ENCODE results near the gene GGACT.
"Not testable (repeated sequence)": the region's sequence is repeated elsewhere in the genome, so short reads cannot be mapped to it uniquely, and the experiment has no call there.

GGACT gene

DNA sequence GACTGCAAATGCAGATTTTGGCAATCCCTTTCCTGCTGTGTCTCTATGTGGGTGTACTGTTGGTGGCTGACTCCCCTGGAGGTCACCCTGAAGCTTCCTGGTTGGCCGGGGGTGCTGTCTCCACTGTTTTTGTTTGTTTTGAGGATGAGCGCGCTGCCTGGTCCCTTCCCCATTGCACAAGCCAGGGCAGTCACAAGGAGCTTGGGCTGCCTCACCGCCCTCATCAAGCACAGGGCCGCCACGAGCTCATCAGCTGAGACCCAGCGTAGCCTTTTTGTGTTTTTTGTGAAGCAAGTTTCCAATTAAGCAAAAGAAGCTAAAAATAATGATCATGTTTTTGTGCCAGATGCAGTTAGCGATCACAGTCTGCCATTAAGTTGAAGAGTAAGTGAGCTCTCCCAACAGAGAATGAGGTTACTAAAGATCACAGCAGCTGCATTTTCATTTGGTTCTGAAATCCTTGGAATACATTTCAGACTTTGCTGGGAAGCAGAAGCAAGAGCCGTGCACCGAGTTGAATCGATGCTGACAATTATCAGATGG, 57.8 kb downstream of the GGACT start:
- FAIRE-seq (no peak), DNase-seq (ENCODE audit: low spot score) (no peak)

DNA sequence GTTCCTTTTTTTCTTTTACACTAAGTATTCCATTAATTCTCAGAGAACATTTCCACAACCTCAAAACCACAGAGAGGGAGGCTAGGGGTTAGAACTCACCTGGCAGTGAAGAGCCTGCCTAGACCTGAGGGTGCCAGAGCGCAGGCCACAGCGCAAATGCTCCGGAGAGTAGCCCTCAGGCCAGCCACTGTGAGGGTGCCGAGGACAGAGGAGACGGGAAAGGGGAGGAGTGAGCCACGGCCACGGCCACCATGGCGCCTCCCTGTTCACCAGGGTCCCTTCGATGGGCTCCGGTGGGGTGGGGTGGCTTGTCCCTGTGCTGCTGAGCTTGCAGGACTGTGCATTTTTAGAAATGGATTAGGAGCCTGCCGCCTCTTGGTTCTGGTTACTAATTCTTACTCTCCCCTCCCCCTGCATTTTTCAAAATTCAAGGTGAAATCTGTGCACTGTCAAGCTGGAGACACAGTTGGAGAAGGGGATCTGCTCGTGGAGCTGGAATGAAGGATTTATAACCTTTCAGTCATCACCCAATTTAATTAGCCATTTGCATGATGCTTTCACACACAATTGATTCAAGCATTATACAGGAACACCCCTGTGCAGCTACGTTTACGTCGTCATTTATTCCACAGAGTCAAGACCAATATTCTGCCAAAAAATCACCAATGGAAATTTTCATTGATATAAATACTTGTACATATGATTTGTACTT, 58.8 kb downstream of the GGACT start:
- no peak for DNase-seq (ENCODE audit: low spot score)
- FAIRE-seq = no peak

DNA sequence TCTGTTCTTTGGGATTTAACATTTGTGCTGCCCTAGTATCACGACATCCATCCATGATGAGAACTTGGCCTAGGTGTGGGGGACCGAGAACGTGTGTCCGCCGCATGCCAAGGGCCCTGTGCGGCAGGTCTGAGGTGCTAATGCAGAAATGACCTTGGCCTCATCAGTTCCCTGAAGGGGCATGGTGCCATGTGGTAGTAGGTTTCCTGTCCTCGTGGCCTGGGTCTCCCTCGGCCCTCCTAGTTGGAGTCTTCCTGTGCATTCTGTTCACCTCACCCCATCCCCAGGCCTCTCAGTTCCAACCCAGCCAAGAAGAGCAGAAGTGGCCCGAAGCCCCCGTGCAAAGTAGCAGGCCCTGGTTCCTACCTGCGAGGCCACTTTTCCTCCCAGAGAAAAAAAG, 59.8 kb downstream of the GGACT start:
- no peak for FAIRE-seq
- DNase-seq (ENCODE audit: low spot score) = no peak

DNA sequence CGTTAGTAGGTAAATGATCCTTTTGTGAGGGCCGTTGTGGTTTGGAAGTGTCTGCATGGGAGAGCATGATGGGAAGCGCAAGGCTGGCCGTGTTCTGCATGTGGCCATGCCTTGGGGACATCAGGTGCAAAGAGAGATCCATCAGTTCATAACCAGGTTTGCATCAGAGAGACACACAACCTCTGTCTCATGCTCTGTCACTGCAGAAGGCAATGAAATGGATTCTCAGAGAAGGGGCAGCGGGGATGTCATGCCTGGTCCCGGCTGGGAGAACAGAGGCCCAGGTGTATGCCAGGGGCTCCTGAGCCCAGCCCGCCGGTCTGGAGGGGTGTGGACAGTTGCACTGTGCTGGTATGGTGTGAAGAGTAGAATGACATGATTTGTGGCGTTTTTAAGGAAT, 60.2 kb downstream of the GGACT start:
- DNase-seq (ENCODE audit: low spot score) (no peak), FAIRE-seq (no peak)

DNA sequence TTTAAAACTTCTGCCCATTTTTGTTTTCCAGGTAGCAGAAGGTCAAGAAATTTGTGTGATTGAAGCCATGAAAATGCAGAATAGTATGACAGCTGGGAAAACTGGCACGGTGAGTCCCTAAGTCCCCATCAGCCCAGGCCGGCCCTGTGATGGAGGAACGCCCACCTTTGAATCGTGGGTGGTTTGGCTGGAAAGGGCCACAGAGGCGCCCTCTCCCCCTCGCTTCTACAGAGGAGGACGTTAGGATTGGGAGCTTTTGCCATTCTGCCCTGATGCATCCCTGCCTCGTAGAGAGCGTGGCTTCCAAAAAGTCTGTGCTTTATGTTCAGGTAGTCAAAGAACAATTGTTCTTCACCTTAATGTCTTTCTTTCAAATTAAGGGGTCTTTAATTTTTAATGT, 60.9 kb downstream of the GGACT start:
- DNase-seq (ENCODE audit: low spot score) = no peak

DNA sequence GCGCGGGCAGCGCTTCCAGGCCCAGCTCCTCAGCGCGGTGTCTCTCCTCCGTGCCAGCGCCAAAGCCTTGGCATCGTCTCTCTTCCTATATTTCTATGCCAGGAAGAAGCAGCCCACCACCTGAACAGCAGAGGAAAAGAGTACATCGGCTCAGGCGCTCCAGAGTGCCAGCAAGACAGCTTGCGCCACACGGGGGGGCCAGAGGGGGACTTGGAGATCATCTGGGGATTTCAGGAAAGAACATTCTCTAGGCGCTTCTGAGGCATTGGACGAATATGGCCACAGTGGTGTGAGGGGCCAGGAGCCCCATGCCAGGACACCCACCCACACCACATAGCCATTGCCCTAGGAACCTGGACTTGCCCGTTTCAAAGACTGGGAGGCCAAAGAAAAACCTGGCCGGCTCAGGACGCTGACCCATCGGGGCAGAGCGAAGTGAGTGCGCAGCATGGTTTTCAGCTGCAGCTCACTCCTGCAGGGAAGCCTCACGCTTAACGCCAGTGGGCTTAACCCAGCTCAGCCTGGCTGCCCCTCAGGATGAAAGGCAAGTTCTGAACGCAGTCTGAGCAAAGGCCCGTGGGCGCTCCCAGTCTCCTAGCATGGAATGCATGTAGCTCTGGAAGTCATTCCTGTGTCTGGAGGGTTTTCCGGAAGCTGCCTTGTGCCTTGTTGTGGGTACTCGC, 62.1 kb downstream of the GGACT start:
- no peak for DNase-seq (ENCODE audit: low spot score)
- FAIRE-seq = no peak

More for the DNA sequence above, 60.9 kb downstream of the GGACT start:
- no peak for FAIRE-seq

DNA sequence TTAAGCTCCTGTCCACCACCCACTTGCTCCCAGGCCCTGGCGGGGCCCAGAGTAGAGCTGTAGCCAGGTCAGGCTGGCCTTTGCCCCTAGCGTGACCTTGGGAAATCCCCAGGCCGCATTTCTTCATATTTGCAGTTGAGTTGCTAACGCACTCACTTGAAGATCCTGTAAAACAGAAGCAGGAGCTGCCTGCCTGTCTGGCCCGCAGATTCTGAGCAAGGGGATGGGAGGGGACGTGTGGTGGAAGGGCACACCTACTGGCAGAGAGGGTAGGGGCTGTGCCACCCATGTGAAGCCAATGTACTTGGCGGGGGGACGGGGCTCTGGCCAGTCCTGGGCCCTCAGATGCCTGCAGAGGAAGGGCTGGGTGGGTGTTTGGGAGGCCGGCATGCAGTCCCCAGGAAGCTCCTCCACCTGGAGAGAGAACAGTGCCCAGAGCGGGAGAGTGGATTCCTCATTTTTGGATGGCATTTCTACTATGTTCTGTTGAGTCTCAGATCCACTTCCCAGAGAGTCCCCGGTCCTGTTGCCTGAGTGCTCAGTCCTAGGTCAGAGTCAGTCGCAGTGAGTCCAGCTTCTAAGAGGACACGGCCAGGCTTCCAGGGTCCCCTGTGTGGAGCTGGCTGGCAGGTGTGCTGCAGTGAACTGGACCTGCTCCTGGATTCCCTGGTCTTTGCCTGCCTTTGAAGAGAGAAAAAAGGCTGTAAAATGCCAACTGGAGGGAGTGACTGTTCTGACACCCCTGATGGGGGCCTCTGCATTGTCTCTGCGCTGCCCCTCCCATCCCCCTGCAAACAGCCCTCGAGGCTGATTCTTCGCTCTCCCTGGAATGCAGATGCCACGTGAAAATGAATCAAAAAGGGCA, 62.9 kb downstream of the GGACT start:
- FAIRE-seq (no peak), DNase-seq (ENCODE audit: low spot score) (no peak)

DNA sequence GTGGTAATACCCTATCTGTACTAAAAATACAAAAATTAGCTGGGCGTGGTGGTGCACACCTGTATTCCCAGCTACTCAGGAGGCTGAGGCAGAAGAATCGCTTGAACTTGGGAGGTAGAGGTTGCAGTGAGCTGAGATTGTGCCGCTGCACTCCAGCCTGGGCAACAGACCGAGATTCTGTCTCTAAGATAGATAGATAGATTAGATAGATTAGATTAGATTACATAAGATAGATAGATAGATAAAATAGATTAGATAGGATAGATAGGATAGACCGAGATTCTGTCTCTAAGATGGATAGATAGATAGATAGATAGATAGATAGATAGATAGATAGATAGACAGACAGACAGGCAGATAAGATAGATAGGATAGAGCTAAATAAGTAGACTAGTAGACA, 63.9 kb downstream of the GGACT start:
- not testable (repeated sequence) for FAIRE-seq; DNase-seq (ENCODE audit: low spot score)

DNA sequence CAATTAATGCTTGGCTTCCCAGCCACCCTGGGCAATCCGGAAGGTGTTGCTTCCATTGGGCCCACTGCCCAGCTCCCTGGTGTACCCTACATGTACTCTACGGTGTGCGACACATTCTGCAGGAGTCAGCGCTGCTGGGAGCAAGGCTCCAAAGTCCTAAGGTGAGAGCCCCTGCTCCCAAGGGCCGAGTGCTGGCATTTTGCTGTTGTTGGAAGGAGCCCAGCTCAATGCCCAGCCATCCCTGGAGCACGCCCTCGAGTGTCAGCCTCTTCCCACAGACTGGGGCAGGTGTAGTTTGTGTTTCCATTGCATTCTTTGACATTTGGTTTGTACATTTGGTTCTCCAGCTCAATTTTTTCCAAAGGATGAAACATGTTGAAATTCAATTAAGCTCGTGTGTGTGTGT, 64.6 kb downstream of the GGACT start:
- no peak for DNase-seq (ENCODE audit: low spot score)
- no peak for FAIRE-seq

DNA sequence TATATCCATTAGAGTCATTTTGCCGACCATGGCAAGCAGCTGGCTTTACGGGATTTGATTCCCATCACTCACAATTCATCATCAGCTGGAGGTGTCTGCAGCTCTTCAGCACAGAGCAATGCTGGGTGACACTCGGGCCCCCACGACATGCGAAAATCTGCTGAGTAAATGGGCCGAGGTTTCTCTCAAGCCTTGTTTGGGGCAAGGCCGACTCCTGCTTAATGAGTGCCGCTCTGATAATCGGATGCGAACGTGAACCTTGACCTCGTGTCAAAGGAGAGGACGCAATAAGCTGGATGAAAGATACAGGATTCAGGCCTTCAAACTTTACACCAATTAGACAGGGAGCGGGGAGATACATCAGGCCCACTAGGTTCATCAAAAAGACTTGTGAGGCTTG, 65.2 kb downstream of the GGACT start:
- DNase-seq (ENCODE audit: low spot score) = no peak
- no peak for FAIRE-seq

DNA sequence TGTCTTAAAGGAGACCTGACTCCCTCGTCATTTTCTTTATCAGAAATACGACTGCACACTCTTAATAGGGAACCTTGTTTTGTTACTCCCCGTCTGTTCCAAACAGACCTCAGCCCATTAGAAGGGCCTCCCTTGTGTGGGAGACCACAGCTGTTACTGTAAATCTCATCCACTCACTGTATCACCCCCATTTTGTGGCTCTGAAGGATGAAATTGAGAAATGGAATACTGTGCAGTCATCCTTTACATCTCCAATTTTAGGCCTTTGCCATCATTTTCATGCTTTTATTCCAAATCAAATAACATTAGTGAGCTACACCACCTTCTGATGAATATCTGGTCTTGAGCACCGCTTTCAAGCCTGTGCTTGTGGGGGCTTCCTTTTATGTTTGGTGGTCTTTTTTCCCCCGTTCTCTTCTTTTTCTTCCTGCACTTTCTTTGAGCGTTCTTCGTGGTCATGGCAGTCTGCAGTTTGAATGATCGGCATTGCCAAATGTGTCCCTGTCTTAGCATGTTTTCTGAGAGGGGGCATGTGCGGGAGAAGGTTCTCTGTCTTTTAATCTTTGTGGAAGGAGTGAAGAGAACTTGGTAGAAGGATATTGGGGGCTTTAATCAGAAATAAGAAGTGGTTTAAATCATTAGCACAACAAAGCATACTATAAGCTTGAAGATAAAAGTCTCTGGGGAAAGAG, 65.8 kb downstream of the GGACT start:
- FAIRE-seq (no peak), DNase-seq (ENCODE audit: low spot score) (no peak)

DNA sequence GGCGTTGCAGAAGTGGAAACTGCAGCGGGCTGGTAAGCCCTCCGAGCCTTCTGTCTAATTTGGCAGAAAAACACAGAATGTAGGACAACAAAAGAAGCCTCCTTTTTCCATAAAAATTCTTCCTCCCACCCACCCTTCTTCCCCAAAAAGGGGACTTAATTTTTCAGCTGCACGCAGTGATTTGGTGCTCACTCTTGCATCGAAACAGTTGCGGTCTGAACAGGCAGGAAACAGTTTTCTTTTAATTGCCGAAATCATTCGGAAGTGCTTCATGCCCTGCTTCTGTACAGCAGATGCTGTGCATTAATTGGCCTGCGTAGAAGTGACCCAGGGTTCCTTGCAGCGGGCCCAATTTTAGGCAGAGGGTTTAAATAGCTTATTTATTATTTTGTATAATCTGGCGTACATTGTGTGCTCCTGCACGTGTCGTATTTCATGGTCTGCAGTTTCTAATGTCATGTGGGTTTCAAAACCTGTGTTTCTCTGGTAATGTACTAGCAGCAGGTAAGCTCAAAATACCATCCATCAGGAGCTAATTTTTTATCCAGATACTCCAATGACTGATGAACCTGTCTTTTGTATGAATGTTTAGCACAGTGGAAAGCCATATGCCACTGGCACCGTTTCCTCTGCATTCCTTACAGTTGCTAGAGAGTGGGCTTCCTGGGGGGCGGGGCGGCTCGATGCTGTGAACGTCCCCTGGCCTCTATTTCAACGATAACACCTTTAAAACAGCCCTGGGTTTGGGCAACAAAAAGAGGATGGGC, 66.6 kb downstream of the GGACT start:
- DNase-seq (ENCODE audit: low spot score) = no peak
- FAIRE-seq = no peak

DNA sequence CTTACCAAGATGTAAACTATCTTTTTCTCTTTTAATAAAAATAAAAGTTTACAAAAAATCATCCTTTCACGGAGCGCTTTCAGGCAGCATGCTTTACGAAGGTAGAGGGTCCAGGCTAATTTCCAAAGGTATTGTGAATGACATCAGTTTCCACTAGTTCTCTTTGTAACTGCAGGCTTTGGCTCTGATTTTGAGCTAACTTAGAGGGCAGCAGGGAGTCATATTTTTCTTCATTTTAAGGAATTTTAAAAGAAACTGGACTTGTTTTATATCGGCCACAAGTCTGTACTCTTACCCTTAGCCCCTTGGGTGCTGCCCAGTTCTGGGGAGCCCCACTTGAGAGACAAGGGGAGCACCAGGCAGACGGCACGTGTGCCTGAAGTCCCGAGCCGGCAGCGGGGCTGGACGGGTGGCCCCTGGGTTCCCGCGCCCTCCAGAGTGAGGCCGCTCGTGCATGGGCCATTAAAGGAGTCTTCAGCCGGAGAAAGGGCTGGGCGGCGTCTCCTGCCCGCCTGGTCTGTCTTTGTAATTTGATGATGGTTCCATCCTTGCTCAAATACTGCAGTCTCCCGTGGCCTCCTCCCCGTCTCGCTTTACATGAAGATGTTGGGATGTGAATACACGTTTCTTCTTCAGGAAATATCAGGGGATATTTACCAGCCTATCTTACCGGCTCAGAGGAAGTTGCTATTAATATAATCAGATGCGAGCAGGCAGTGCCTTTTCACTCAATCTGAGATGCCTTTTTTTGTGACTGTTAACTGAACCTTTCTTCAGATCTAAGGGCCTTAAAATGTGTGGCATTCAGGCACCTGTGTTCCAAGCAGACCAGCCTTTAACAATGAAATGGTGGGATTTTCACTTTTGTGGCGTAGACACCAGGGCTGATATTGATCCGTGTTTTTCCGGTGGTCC, 67.4 kb downstream of the GGACT start:
- no peak for FAIRE-seq
- no peak for DNase-seq (ENCODE audit: low spot score)

DNA sequence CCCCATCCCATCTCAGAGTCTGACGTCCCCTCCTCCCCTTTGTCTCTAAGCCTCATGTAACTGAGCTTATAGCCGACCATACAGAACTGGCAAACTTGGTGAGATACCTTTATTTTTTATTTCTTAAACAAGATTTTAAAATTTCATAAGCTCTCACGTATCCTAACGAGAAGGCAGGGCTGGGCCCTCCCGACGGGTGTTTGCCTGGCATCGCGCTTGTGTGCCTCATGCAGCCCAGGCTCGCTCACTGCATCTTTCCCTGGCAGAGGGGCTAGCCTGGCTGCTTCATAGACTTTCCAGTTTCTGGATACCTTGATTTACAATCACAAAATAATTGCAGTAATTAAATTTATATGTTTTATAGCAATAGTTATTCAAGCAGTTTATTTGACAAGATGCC, 69.0 kb downstream of the GGACT start:
- FAIRE-seq (no peak), DNase-seq (ENCODE audit: low spot score) (no peak)

DNA sequence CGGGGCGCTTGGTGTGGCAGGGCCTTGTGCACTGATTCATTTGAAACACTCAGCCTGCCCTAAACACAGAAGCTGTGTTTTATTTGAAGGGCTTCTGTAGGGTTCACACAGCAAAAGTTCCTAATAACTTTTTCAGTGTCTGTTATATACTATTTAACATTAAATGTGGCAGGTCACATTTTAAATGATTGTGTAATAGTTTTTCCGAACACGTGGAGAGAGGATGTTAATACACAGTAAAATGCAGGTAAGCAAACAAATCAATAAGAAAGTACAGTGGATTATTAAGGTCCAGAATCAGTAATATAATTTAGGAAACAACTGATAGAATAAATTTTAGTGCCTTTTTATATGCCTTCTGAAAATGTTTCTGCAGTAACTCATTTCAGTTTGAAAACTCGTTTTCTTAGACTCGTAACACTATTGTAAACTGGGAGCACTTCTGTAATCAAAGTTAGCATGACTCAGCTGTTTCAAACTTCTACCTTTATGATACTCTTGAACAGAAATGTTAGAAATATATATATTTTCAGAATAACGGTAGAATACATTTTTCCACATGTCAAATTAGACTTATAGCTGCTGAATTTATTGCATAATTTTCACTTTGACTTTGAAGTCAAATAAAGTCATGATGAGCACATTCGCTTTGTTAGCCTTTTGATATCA, 70.1 kb downstream of the GGACT start:
- no peak for DNase-seq (ENCODE audit: low spot score)
- no peak for FAIRE-seq

DNA sequence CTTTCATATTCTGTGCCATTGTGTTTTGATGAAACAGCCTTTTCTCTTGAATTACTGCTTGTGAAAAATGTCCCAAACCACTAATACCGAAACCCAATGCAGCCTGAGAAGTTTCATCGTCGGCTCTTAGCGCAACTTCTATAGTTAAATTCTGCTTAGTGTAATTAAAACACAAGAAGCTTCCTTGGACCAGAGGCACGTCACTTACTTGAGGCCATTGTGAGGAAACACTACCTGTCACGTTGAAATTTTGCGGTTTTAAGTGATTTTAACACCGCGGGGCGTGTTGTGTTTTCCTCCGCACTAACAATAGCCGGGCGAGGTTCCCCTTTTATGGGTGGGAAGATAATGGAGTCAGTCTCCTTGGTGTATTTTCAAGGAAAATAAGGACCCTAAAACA, 70.9 kb downstream of the GGACT start:
- FAIRE-seq (no peak), DNase-seq (ENCODE audit: low spot score) (no peak)

DNA sequence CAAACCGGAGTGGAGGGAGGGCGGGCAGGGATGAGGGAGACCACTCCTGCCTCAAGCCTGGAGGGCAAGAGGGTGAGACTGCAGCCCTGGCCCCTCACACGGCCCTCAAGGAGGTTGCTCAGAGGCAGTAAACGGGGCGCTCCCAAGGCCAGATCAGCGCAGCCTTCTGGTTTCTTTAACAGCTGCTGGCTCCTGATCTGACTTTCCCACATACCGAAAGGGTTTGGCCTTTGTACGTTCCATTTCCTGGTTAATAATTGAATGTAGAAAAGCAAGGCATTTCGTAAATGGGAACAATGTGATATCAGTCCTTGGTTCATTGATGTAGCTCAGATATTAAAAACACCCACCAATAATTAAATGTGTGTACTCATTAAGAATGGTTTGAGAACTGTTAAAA, 71.5 kb downstream of the GGACT start:
- DNase-seq (ENCODE audit: low spot score) (no peak), FAIRE-seq (no peak)

DNA sequence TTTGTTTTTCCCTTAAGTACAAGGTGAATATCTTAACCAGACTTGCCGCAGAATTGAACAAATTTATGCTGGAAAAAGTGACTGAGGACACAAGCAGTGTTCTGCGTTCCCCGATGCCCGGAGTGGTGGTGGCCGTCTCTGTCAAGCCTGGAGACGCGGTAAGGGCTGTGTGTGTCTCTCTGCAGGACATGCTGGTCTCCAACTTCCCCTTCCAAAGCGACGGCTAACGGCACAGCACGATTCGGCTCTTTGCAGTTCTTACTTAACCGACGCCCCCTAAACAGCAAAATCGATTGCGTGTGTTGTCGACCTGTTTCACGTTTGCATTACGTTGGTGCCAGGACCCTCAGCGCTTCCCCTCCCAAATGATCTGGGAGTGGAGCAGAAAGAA, 73.2 kb downstream of the GGACT start:
- FAIRE-seq = no peak
- DNase-seq (ENCODE audit: low spot score) = no peak

DNA sequence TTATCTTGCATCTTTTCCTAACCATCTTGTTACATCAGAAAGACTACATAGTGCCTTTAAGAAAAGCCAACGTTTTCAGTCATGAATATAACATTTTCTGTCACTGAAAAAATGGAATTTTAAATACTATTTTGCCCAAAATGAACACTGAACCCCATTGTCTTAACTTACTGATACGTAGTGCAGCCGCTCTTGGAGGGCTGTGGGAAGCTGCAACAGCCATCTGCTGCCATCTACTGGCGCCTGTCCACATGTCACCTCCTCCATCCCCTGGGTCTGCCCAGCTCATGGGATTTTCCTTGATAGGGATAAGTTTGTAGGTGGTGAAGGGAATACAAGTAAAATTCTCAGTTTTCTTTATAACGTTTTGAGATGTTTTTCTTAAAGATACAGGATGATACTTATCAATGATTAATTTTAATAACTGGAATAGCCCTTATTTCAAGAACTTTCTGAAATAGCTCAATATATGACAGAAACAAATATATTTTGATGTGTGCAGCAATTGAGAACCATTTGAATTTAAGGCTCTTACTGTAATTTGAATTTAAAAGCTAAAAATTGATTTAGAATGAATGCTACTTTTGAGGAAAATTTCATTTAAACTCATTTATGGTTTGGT, 73.7 kb downstream of the GGACT start:
- DNase-seq (ENCODE audit: low spot score) = peak; percentile 52
- peak; percentile 57 for FAIRE-seq
